CD4-positive, alpha-beta T cell (primary cell): Measurements from ENCODE around the gene ADGRD1. TPM values are rescaled to one million over a fixed set of nuclear protein-coding genes. Genes with fewer than 3 reads are reported as not detected.

ENCODE experiments used
- ATAC-seq: fragments of 200-7000 bp; cut with Tn5 transposase; one replicate; pipeline ENCODE4 v1.10.0; 2022; ENCODE audit warnings: mild to moderate bottlenecking; ENCODE audit not compliant: poor library complexity
- CTCF ChIA-PET: fragments of 350-600 bp; sonication (Branson Sonifier 250); formaldehyde crosslinking; loops from one replicate; lab custom pipeline; 2021; ENCODE audit warnings: antibody characterized with exemption, inconsistent platforms; lab: Charles Lee
- POLR2A ChIA-PET: fragments of 350-600 bp; sonication (Branson Sonifier 250); formaldehyde crosslinking; loops from one replicate; lab custom pipeline; 2021; ENCODE audit warnings: antibody characterized with exemption, inconsistent platforms; lab: Charles Lee
- DNase-seq, 14 experiments: peaks; one replicate each; pipeline ENCODE4 v3.0.0-alpha.2; 2013 to 2020; ENCODE audit warnings: mixed read lengths in 2 of 14
- H3K27ac ChIP-seq, 2 donors: one replicate each; pipeline versions ENCODE4 v1.5.1 to v1.7.0; 2013; ENCODE audit warnings: low read length in 2 of 2, low read depth in 1 of 2, mild to moderate bottlenecking in 1 of 2
- H3K27me3 ChIP-seq, 2 experiments: 1 replicate in 1 of 2; 2 replicates in 1 of 2; pipeline versions ENCODE4 v1.6.1 to v1.7.0; 2013; ENCODE audit warnings: low read length in 2 of 2, control low read depth in 1 of 2, mild to moderate bottlenecking in 1 of 2, moderate library complexity in 1 of 2; ENCODE audit not compliant: insufficient read depth in 2 of 2, control insufficient read depth in 1 of 2
- H3K36me3 ChIP-seq: one replicate; pipeline ENCODE4 v1.6.1; 2013; ENCODE audit warnings: low read length, control low read depth; ENCODE audit not compliant: insufficient read depth
- H3K4me1 ChIP-seq: one replicate; pipeline ENCODE4 v1.6.1; 2013; ENCODE audit warnings: low read length, control low read depth; ENCODE audit not compliant: insufficient read depth
- H3K4me3 ChIP-seq: one replicate; pipeline ENCODE4 v1.5.1; 2013; ENCODE audit warnings: mild to moderate bottlenecking, low read length, moderate library complexity
- H3K9me3 ChIP-seq, 2 experiments: 1 replicate in 1 of 2; 2 replicates in 1 of 2; pipeline versions ENCODE4 v1.6.1 to v1.7.0; 2013; ENCODE audit warnings: low read length in 2 of 2, mild to moderate bottlenecking in 2 of 2, control low read depth in 1 of 2, moderate library complexity in 1 of 2; ENCODE audit not compliant: control insufficient read depth in 1 of 2, insufficient read depth in 1 of 2
- H3K27ac Mint-ChIP-seq: one replicate; pipeline ENCODE4 v1.8.0; 2020; ENCODE audit warnings: mixed read lengths
- H3K27me3 Mint-ChIP-seq: one replicate; pipeline ENCODE4 v1.8.0; 2021; ENCODE audit warnings: mixed read lengths
- H3K36me3 Mint-ChIP-seq: one replicate; pipeline ENCODE4 v1.8.0; 2021; ENCODE audit warnings: low read depth, mixed read lengths
- H3K4me1 Mint-ChIP-seq: one replicate; pipeline ENCODE4 v1.8.0; 2021; ENCODE audit warnings: low read depth, mixed read lengths
- H3K4me3 Mint-ChIP-seq: one replicate; pipeline ENCODE4 v1.8.0; 2020; ENCODE audit warnings: mild to moderate bottlenecking, mixed read lengths
- H3K9me3 Mint-ChIP-seq: one replicate; pipeline ENCODE4 v1.8.0; 2020; ENCODE audit warnings: mixed read lengths
- intact Hi-C, 2 experiments: fragments of 100-400 bp; cut with DNase I in 1 of 2; cut with micrococcal nuclease in 1 of 2; formaldehyde crosslinking; loops; one replicate each; pipeline versions ENCODE4 v1.15.1 to v1.9.0; 2023 to 2025; cut with DNase I, micrococcal nuclease
- total RNA-seq, 174 experiments: library from RNA in 2 of 174; stranded (reverse) in 2 of 174; gene quantifications; one replicate each; pipeline ENCODE4 v1.2.3 and lab custom pipeline; 2021 to 2026
- TF ChIP-seq, protein P1 (sequence below): fragments of 200-600 bp; IDR thresholded peaks from one replicate; pipeline ENCODE4 v1.8.0; 2022; ENCODE audit warnings: antibody characterized with exemption, mild to moderate bottlenecking

Gene ADGRD1
- total RNA-seq, 2 experiments from 2014 or later, result 0.22 TPM; not detected in 1

DNA sequence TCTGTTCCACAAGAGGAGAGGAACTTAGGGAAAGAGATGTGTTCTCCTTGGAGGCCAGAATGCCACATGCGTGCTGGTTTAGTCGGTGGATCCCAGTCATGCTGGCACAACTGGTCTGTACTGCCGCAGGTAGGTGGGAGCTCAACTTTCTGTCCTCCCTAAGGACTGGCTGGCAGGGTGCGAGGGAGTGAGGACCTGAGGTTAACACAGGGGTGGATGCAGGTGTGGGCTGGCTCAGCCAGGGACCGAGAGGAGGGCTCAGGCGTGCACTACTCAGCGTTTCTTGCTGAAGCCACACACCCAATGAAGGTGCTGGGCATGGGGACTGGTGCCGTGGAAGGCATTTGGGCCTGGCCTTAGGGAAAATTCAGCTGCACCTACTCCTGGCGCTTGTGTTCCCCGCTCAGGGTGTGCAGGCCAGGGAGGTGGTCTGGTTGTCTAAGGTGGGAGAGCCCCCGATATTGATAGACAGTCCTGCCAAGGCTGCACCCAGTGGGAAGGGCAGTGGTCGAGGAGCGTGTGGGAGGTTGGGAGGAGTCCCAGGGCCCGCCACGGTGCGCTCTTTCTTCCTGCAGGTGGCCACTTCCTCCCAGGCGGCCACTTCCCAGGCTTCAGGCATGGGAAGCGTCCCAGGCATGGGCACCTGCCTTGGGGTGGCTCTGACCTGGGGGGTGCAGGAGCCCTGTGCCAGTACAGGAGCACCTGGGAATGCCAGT is 138.4 kb downstream of the ADGRD1 start:
- DNase-seq (peak in 2 of 14 experiments; percentile 9 to 23), ATAC-seq (no peak)
- Mint-ChIP-seq H3K9me3 (no peaks in the 10 kb centered on the region), H3K4me3 (no peak overlapping the region), H3K4me1 (peaks cover 4% of the 10 kb centered on the region), H3K27me3 (no peaks in the 10 kb centered on the region), H3K36me3 (no peaks in the 10 kb centered on the region), H3K27ac (no peak overlapping the region)
- Histone ChIP-seq H3K4me3 (no peak overlapping the region), H3K9me3 (no peaks in the 10 kb centered on the region), H3K36me3 (no peaks in the 10 kb centered on the region), H3K27me3 (no peaks in the 10 kb centered on the region), H3K27ac (no peak overlapping the region), H3K4me1 (peaks cover 12% of the 10 kb centered on the region)
- POLR2A ChIA-PET, result no interaction called here
- TF ChIP-seq, protein P1, sequence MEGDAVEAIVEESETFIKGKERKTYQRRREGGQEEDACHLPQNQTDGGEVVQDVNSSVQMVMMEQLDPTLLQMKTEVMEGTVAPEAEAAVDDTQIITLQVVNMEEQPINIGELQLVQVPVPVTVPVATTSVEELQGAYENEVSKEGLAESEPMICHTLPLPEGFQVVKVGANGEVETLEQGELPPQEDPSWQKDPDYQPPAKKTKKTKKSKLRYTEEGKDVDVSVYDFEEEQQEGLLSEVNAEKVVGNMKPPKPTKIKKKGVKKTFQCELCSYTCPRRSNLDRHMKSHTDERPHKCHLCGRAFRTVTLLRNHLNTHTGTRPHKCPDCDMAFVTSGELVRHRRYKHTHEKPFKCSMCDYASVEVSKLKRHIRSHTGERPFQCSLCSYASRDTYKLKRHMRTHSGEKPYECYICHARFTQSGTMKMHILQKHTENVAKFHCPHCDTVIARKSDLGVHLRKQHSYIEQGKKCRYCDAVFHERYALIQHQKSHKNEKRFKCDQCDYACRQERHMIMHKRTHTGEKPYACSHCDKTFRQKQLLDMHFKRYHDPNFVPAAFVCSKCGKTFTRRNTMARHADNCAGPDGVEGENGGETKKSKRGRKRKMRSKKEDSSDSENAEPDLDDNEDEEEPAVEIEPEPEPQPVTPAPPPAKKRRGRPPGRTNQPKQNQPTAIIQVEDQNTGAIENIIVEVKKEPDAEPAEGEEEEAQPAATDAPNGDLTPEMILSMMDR, result no peak
- intact Hi-C loops, result no loop called here
- CTCF ChIA-PET, result no interaction called here

- Mint-ChIP-seq H3K4me1 (peaks cover 4% of the 10 kb centered on the region), H3K9me3 (no peaks in the 10 kb centered on the region), H3K4me3 (no peak overlapping the region), H3K27me3 (no peaks in the 10 kb centered on the region), H3K27ac (no peak overlapping the region), H3K36me3 (no peaks in the 10 kb centered on the region)
- TF ChIP-seq, protein P1, result no peak
- Histone ChIP-seq H3K4me1 (peaks cover 12% of the 10 kb centered on the region), H3K4me3 (no peak overlapping the region), H3K9me3 (no peaks in the 10 kb centered on the region), H3K36me3 (no peaks in the 10 kb centered on the region), H3K27me3 (no peaks in the 10 kb centered on the region), H3K27ac (no peak overlapping the region)
- CTCF ChIA-PET, result interaction anchor here (0.9 kb wide), 1 partner anchor 12 kb away, joined by 4 read pairs; no protein-coding TSS in a partner anchor
- POLR2A ChIA-PET, result no interaction called here
- intact Hi-C loops, result no loop called here
- peak in 4 of 14 experiments; percentile 20 to 38 (median 24) for DNase-seq
- ATAC-seq, result peak; percentile 41
Measured at GRCh38 chr12:131092901-131093603, 139.3 kb downstream of the ADGRD1 start.

DNA sequence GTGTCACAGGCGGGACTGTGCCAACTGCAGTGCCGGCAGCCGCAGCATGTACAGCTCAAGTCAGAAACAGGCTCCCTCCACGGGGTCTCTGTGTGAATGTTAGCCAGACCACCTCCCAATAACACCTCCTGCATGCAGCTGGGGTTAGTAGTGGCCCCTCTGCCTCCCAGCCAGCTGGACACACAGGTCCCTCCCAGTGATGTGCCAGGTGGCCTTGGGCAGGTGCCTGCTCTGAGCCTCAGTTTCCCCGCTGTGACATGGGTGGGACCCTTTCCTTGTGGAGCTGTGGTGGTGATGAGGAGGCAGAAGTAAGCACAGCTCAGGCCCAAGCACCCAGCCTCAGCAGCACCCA is 139.9 kb downstream of the ADGRD1 start:
- Mint-ChIP-seq H3K27me3 (no peaks in the 10 kb centered on the region), H3K27ac (no peak overlapping the region), H3K4me1 (peaks cover 4% of the 10 kb centered on the region), H3K9me3 (no peaks in the 10 kb centered on the region), H3K4me3 (no peak overlapping the region), H3K36me3 (no peaks in the 10 kb centered on the region)
- ChIA-PET CTCF (interaction anchor here (0.9 kb wide), 1 partner anchor 11 kb away, joined by 4 read pairs; no protein-coding TSS in a partner anchor), POLR2A (no interaction called here)
- Histone ChIP-seq H3K27me3 (no peaks in the 10 kb centered on the region), H3K36me3 (no peaks in the 10 kb centered on the region), H3K4me3 (no peak overlapping the region), H3K9me3 (no peaks in the 10 kb centered on the region), H3K27ac (no peak overlapping the region), H3K4me1 (peaks cover 12% of the 10 kb centered on the region)
- intact Hi-C loops, result no loop called here
- TF ChIP-seq, protein P1, result no peak
- ATAC-seq (no peak), DNase-seq (peak in 2 of 14 experiments; percentile 6 to 30)
